Activated CD8-positive, alpha-beta T cell treated with anti-CD3 and anti-CD28 coated beads, Interleukin-2, amount 10 ng/mL, durations not matched to agents 7 days and 5 days (primary cell): Measurements from ENCODE around the gene RUNX1. TPM values are rescaled to one million over a fixed set of nuclear protein-coding genes. Genes with fewer than 3 reads are reported as not detected.
A peak's percentile ranks its signal among the peaks of the same experiment; 100 is the strongest.

Experiments used
- ATAC-seq: fragments of 150-1000 bp; cut with Tn5 transposase; one replicate; pipeline ENCODE4 v1.10.0; 2021; ENCODE audit warnings: moderate library complexity
- CTCF ChIA-PET: fragments of 350-600 bp; sonication (Branson Sonifier 250); formaldehyde crosslinking; loops from one replicate; lab custom pipeline; 2021; ENCODE audit warnings: antibody characterized with exemption; lab: Charles Lee
- POLR2A ChIA-PET: fragments of 350-600 bp; sonication (Branson Sonifier 250); formaldehyde crosslinking; loops from one replicate; lab custom pipeline; 2021; ENCODE audit warnings: antibody characterized with exemption; lab: Charles Lee
- DNase-seq: peaks from one replicate; pipeline ENCODE4 v3.0.0-alpha.2; 2020
- H3K27ac Mint-ChIP-seq: one replicate; pipeline ENCODE4 v1.8.0; 2021; ENCODE audit warnings: mild to moderate bottlenecking, mixed read lengths
- H3K27me3 Mint-ChIP-seq: one replicate; pipeline ENCODE4 v1.8.0; 2021; ENCODE audit warnings: low read depth, mixed read lengths
- H3K36me3 Mint-ChIP-seq: one replicate; pipeline ENCODE4 v1.8.0; 2021; ENCODE audit warnings: low read depth, mixed read lengths
- H3K4me1 Mint-ChIP-seq: one replicate; pipeline ENCODE4 v1.8.0; 2021; ENCODE audit warnings: low read depth, mixed read lengths
- H3K4me3 Mint-ChIP-seq: one replicate; pipeline ENCODE4 v1.8.0; 2021; ENCODE audit warnings: mild to moderate bottlenecking, mixed read lengths
- H3K9me3 Mint-ChIP-seq: one replicate; pipeline ENCODE4 v1.8.0; 2022; ENCODE audit warnings: mixed read lengths; ENCODE audit not compliant: insufficient read depth
- total RNA-seq, 2 experiments: library from RNA; stranded (reverse); gene quantifications; one replicate each; pipeline ENCODE4 v1.2.3, GENCODE V29; 2021

Gene RUNX1
- total RNA-seq, 2 experiments from 2014 or later = 10.4 to 10.6 TPM

DNA sequence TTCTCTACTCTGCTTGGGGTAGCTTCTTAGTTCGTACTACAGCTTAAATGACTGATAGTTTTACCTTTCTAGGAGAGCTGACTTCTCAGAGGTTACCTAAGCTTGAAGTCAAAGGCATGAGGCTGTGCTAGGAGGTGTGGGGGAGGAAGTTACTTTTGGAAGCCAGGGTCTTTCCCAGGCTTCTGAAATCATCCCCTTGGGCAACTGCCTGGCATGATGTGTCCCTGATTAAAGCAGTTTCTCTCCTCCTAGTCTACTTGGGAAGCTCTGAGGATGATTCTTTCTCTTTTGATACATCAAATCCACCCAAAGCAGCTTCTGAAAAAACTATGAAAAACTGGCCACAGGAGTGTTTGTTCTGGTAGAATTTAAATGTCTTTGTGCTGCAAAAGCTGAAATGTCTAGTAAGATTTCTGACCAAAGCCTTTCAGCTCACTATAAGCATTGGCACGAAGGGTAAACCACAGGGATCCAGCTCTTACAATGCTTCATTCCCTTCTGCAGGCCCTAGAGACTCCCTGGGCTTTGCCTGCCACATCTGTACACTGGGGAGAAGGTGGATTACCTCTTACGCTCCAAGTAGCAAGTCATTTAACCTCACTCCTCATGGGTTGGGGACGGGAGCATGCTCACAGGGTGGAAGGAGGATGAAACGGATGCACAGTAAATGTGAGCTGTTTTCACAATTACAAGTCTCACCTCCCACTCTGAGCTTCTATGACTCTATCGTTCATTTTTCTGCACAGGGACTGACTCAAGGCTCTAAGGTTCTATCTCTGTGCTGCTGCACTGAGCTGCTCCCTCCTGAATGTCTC, 59.6 kb downstream of the RUNX1 start:
- H3K4me3 Mint-ChIP-seq = no peak overlapping the region

DNA sequence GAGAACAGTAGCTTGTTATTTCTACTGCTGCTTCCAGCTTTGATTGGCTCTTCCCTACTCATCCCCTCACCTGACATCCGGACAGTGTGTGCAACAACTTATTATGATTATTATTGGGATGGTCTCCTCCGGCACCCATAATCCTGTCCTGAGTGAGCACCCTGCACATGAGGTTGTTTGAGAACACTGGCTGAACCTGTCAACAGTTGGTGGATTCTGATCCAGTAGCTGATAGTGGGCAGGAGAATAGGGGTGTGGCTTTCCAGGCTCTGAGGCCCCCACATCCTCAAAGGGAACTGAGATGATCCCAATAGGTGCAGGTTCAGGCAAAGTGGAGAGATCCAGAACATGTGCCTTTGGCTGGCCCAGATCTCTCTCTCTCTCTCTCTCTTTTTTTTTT, 60.5 kb downstream of the RUNX1 start:
- Mint-ChIP-seq H3K27me3 (peaks cover 26% of the 10 kb centered on the region), H3K36me3 (peaks cover 2% of the 10 kb centered on the region), H3K4me1 (peaks cover 63% of the 10 kb centered on the region), H3K9me3 (no peaks in the 10 kb centered on the region), H3K4me3 (no peak overlapping the region), H3K27ac (no peak overlapping the region)
- CTCF ChIA-PET = interaction anchor here (1.1 to 3.5 kb wide), 8 partner anchors 15 to 181 kb away, joined by 3 to 16 read pairs (median 8); no protein-coding TSS in a partner anchor
- POLR2A ChIA-PET = interaction anchor here (1.2 to 3.8 kb wide), 3 partner anchors 14 to 101 kb away, joined by 3 to 18 read pairs (median 10); no protein-coding TSS in a partner anchor
- DNase-seq = no peak
- ATAC-seq = no peak

More for the DNA sequence above, 59.6 kb downstream of the RUNX1 start:
- POLR2A ChIA-PET = interaction anchor here (0.8 to 3.8 kb wide), 5 partner anchors 15 to 58 kb away, joined by 3 to 18 read pairs (median 5); no protein-coding TSS in a partner anchor
- Mint-ChIP-seq H3K9me3 (no peaks in the 10 kb centered on the region), H3K27me3 (peaks cover 26% of the 10 kb centered on the region), H3K4me1 (peaks cover 53% of the 10 kb centered on the region), H3K36me3 (peaks cover 2% of the 10 kb centered on the region), H3K27ac (no peak overlapping the region)
- ATAC-seq = no peak
- CTCF ChIA-PET = interaction anchor here (0.9 to 3.5 kb wide), 13 partner anchors 14 to 100 kb away, joined by 3 to 16 read pairs (median 7); no protein-coding TSS in a partner anchor
- DNase-seq = no peak

DNA sequence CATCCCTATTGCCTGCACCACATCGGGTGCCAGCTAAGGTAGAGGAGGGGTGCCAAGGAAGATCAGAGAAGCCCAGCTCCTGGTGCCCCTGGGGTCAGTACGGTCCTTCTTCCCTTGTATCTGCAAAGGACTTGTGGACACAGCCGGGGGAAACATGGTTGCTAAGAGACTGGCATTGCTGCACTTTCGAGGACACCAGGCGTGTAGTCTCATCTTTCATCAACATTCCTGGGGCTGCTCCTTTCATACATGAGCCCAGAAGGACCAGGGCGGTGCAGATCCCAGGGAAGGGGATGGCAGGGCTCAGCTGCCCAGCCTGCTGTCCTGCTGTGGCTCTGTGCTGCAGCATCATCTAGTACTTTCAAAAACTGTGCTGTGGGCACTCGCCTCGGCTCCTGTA, 61.0 kb downstream of the RUNX1 start:
- no peak overlapping the region for H3K4me3 Mint-ChIP-seq
- POLR2A ChIA-PET = interaction anchor here (0.9 to 3.8 kb wide), 4 partner anchors 14 to 100 kb away, joined by 3 to 18 read pairs (median 6); no protein-coding TSS in a partner anchor
- peaks cover 26% of the 10 kb centered on the region for H3K27me3 Mint-ChIP-seq
- CTCF ChIA-PET = interaction anchor here (1.1 to 3.5 kb wide), 5 partner anchors 14 to 181 kb away, joined by 3 to 16 read pairs (median 7); no protein-coding TSS in a partner anchor
- peaks cover 2% of the 10 kb centered on the region for H3K36me3 Mint-ChIP-seq
- H3K4me1 Mint-ChIP-seq = peaks cover 67% of the 10 kb centered on the region
- no peak for ATAC-seq
- no peak for DNase-seq
- H3K27ac Mint-ChIP-seq = no peak overlapping the region
- H3K9me3 Mint-ChIP-seq = no peaks in the 10 kb centered on the region

DNA sequence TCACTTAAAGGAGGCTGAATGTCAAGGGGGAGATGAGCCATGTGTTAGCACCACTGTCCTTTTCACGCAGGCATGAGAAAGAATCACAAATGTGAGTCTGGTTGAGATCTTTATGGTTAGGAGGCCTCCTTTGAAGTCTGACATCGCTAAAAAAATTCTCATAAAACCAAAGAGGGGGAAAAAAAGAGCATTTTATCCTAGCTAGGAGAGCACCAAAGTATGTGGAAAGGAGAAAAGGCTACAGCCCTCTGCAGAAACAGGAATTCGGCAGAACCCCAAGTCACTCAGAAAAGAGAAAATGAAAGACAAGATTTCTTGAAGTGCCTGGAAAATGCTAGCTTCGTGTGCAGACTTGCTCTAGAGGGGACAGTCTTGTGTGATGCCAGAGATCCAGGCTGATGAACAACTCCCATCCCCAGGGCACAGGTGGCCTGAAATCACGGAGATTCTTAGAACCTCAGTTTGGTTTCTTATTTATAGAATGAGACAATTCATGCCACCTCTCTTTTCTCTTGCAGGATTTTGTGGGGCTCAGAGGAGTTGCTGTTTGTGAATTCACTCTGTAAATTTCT, 61.5 kb downstream of the RUNX1 start:
- H3K27ac Mint-ChIP-seq = peak overlapping the region; percentile 28
- H3K36me3 Mint-ChIP-seq = peaks cover 2% of the 10 kb centered on the region
- no peak for DNase-seq

DNA sequence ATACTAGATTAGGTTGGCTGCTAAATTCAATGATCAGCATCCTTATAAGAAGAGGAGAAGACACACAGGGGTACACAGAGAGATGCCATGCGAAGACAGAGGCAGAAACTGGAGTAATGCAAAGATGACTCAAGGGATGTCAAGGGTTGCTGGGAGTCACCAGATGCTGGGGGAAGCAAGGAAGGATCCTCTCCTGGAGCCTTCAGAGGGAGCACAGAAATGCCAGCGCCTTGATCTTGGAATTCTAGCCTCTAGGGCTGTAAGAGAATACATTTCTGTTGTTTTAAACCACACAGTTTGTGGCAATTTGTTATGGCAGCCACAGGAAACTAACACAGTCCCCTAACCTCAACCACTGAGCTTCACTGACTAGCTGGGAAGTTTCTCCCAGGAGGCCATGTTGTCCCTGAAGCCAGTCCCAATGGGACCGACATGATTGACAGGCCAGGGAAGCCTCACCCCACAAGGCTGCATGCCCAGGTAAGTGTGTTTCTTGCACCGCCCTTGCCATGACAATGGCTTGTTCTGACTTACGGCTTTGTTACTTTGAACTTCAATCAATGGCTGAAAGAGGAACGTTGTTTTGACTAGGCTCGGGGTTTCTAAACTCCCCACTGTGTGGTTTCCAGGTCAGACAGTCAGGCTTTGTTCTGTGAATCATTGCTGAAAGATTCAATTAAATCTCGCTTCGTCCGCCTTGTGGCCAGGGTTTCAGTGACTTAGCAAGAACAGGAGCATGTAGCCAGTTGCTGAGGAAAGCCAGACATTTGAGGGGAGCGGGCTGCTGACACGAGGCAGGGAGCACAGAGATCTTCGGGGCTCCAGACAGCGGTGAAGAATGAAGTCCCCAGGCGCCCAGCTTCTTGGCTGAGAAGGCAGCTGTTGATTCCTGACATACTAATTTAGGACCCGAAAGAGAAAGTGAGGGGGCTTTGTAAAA, 62.3 kb downstream of the RUNX1 start:
- peak; percentile 70 for ATAC-seq
- peak overlapping the region; percentile 46 for H3K4me3 Mint-ChIP-seq
- H3K9me3 Mint-ChIP-seq = no peaks in the 10 kb centered on the region
- ChIA-PET POLR2A (interaction anchor here (0.5 to 3.8 kb wide), 5 partner anchors 13 to 65 kb away, joined by 3 to 18 read pairs (median 3); no protein-coding TSS in a partner anchor), CTCF (interaction anchor here (0.7 to 3.5 kb wide), 6 partner anchors 9 to 97 kb away, joined by 3 to 16 read pairs (median 3); no protein-coding TSS in a partner anchor)
- peaks cover 79% of the 10 kb centered on the region for H3K4me1 Mint-ChIP-seq
- H3K27ac Mint-ChIP-seq = peak overlapping the region; percentile 28
- peaks cover 28% of the 10 kb centered on the region for H3K27me3 Mint-ChIP-seq
- H3K36me3 Mint-ChIP-seq = peaks cover 2% of the 10 kb centered on the region
- DNase-seq = peak; percentile 84

More for the DNA sequence above, 61.5 kb downstream of the RUNX1 start:
- CTCF ChIA-PET = interaction anchor here (0.7 to 3.5 kb wide), 7 partner anchors 10 to 98 kb away, joined by 3 to 16 read pairs (median 3); no protein-coding TSS in a partner anchor
- Mint-ChIP-seq H3K4me1 (peaks cover 73% of the 10 kb centered on the region), H3K27me3 (peaks cover 26% of the 10 kb centered on the region), H3K4me3 (peak overlapping the region; percentile 46), H3K9me3 (no peaks in the 10 kb centered on the region)
- POLR2A ChIA-PET = interaction anchor here (0.5 to 3.8 kb wide), 6 partner anchors 13 to 100 kb away, joined by 3 to 18 read pairs (median 3); no protein-coding TSS in a partner anchor
- no peak for ATAC-seq

DNA sequence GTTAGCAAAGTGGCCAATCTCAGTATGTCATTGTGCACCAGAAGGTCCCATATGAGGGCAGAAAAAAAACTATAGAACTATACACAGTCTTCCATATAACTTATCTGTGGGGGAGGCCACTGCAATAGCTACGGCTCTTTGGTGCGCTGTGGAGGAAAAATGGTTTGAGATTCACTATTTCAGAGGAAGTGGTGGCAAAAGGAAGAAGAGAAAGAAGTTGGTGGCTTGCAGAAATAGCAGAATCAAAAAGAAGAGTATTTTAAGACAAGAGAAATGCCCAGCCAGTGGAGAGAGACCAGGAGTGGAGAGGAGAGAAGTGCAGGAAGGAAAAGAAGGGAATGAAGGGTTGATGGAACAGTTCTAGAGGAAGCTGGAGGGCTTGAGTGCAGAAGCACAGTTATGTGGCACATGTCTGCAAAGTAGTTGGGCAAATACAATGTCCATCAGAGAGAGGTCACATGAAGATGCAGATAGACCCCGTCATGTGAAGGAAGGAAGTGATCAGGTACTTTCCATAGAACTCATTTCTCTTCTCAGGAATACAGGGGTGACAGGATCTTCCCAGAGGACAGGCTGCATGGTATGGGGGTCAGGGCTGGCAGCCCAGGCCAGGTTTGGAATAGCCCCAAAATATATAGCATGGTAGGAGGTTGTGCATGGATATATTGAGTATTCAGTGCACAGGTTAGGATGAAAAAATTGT, 64.6 kb downstream of the RUNX1 start:
- ChIA-PET POLR2A (interaction anchor here (0.8 to 3.4 kb wide), 8 partner anchors 13 to 96 kb away, joined by 3 to 20 read pairs (median 6); no protein-coding TSS in a partner anchor), CTCF (interaction anchor here (1.0 to 3.8 kb wide), 11 partner anchors 10 to 98 kb away, joined by 3 to 26 read pairs (median 9); no protein-coding TSS in a partner anchor)
- H3K27ac Mint-ChIP-seq = peak overlapping the region; percentile 75
- H3K4me1 Mint-ChIP-seq = peaks cover 70% of the 10 kb centered on the region
- DNase-seq (no peak), ATAC-seq (no peak)
- no peaks in the 10 kb centered on the region for H3K9me3 Mint-ChIP-seq
- H3K36me3 Mint-ChIP-seq = peaks cover 2% of the 10 kb centered on the region
- peaks cover 23% of the 10 kb centered on the region for H3K27me3 Mint-ChIP-seq
- H3K4me3 Mint-ChIP-seq = peak overlapping the region; percentile 34

DNA sequence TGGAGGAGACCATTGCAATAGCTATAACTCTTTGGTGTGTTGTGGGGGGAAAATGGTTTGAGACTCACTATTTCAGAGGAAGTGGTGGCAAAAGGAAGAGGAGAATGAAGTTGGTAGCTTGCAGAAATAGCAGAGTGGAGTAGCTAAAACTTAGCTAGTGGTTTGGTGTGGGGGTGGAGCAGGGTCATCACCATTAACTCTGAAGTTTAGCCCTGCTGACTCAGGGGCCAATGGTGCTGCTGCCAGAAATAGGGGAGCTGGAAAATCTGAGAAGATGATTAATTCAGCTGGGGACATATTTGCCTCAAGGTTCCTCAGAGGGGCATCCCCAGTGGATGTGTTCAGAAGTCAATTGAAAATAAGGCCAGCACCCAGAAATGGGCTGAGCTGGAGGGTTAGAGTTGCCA, 65.4 kb downstream of the RUNX1 start:
- Mint-ChIP-seq H3K27ac (peak overlapping the region; percentile 75), H3K36me3 (peaks cover 2% of the 10 kb centered on the region), H3K4me3 (peak overlapping the region; percentile 34), H3K4me1 (peaks cover 65% of the 10 kb centered on the region), H3K27me3 (peaks cover 26% of the 10 kb centered on the region), H3K9me3 (no peaks in the 10 kb centered on the region)
- ATAC-seq (peak; percentile 52), DNase-seq (peak; percentile 67)
- CTCF ChIA-PET = interaction anchor here (0.8 to 3.8 kb wide), 19 partner anchors 9 to 174 kb away, joined by 3 to 26 read pairs (median 6); no protein-coding TSS in a partner anchor
- POLR2A ChIA-PET = interaction anchor here (0.6 to 3.4 kb wide), 16 partner anchors 8 to 1044 kb away, joined by 3 to 20 read pairs (median 5); no protein-coding TSS in a partner anchor

DNA sequence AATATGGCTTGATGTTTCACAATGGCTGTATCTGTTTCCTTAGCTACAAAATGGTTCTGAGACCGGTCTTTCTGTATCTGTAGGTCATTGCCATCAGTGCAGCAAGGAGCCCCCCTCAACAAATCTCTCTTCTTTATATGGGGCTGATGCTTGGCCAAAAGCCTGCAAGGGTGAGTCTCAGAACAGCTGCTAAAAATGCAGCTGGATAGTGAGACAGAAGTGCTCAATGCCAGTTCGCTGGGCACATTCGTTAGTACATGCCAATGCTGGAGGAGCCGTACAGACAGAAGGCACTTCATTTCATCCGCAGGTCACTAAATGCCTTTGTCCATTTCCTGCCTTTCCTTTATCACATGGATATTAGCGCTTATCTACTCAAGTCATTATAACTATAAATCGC, 67.3 kb downstream of the RUNX1 start:
- peaks cover 25% of the 10 kb centered on the region for H3K27me3 Mint-ChIP-seq
- POLR2A ChIA-PET = interaction anchor here (0.9 kb wide), 1 partner anchor 47 kb away, joined by 3 read pairs; no protein-coding TSS in a partner anchor
- CTCF ChIA-PET = interaction anchor here (1.2 to 3.8 kb wide), 6 partner anchors 12 to 92 kb away, joined by 3 to 20 read pairs (median 7); no protein-coding TSS in a partner anchor
- peaks cover 2% of the 10 kb centered on the region for H3K36me3 Mint-ChIP-seq
- DNase-seq (no peak), ATAC-seq (no peak)
- H3K9me3 Mint-ChIP-seq = no peaks in the 10 kb centered on the region
- H3K4me1 Mint-ChIP-seq = peaks cover 48% of the 10 kb centered on the region
- H3K27ac Mint-ChIP-seq = no peak overlapping the region
- no peak overlapping the region for H3K4me3 Mint-ChIP-seq

DNA sequence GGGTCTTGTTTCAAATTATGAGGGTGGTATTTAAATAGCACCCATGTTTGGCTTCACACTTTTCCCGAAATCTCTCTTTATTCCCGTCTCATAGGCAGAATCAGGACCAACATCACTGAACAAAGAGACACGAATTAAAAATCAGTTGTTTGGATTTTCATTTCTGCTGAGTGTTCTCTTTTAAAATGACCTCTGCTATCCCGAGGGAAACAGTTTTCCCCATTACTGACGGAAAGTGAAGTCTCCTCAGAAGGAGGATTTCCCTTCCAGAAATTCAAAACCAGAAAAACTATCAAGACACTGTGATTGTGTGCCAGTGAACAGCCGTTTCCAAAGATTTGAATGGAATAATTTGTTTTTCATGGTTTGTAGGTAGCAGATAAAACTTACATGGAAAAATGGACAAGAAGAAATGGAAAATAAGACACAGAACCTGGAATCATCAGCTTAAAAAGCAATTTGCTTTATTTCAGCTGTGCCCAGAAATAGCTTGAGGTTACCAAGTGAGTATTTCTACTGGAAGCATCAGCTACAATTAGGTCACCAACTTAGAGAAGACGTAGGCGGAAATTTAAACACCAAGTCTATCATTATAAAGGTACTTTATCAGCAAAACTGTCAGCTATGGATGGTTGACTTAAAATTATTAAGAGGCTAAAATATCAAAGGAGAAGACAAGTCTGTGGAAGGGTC, 68.5 kb downstream of the RUNX1 start:
- ChIA-PET CTCF (interaction anchor here (1.2 to 2.0 kb wide), 4 partner anchors 11 to 91 kb away, joined by 3 to 10 read pairs (median 6); no protein-coding TSS in a partner anchor), POLR2A (no interaction called here)
- H3K4me3 Mint-ChIP-seq = no peak overlapping the region
- H3K27ac Mint-ChIP-seq = no peak overlapping the region
- DNase-seq (no peak), ATAC-seq (no peak)
- no peaks in the 10 kb centered on the region for H3K9me3 Mint-ChIP-seq
- peaks cover 31% of the 10 kb centered on the region for H3K27me3 Mint-ChIP-seq
- H3K4me1 Mint-ChIP-seq = peaks cover 41% of the 10 kb centered on the region
- H3K36me3 Mint-ChIP-seq = peaks cover 5% of the 10 kb centered on the region
